ENCODE results near the gene LRRC8D. TPM values are rescaled to one million over a fixed set of nuclear protein-coding genes. Genes with fewer than 3 reads are reported as not detected.

The LRRC8D gene
- total RNA-seq, 2 donors from 2014 or later, result 9.0 to 10.9 TPM

DNA sequence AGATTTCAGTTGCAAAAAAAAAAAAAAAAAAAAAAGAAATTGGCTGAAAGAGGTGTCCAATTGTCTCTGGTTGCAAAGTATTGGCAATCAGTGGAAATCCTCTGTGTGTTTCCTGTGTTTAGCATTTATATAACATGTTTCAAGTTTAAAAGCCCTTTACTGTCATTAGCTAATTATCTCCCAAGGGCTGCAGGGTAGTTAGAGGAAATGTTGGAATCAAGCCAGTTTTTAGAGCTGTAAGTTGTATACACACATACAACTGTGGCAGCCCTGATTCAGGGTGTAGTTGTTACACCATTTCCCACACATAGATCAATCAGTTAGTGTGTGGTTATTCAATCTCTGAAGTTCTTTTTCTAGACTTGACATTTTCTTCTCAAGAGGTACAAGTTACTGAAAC is 165.2 kb downstream of the LRRC8D start:
- TF ChIP-seq, protein P1, sequence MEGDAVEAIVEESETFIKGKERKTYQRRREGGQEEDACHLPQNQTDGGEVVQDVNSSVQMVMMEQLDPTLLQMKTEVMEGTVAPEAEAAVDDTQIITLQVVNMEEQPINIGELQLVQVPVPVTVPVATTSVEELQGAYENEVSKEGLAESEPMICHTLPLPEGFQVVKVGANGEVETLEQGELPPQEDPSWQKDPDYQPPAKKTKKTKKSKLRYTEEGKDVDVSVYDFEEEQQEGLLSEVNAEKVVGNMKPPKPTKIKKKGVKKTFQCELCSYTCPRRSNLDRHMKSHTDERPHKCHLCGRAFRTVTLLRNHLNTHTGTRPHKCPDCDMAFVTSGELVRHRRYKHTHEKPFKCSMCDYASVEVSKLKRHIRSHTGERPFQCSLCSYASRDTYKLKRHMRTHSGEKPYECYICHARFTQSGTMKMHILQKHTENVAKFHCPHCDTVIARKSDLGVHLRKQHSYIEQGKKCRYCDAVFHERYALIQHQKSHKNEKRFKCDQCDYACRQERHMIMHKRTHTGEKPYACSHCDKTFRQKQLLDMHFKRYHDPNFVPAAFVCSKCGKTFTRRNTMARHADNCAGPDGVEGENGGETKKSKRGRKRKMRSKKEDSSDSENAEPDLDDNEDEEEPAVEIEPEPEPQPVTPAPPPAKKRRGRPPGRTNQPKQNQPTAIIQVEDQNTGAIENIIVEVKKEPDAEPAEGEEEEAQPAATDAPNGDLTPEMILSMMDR (IDR thresholded peaks at IDR 0.05), result no peak
- DNase-seq (ENCODE audit: low spot score), result no peak

More for the DNA sequence above, 165.2 kb downstream of the LRRC8D start:
- Histone ChIP-seq H3K4me3 (no peak overlapping the region), H3K27me3 (no peaks in the 10 kb centered on the region), H3K36me3 (no peaks in the 10 kb centered on the region), H3K27ac (no peak overlapping the region), H3K4me1 (peaks cover 0 to 5% of the 10 kb centered on the region in 2 donors), H3K9me3 (no peaks in the 10 kb centered on the region)

Other genes starting within 250 kb of the LRRC8D start
- gene LRRC8C, start 187.9 kb upstream of the LRRC8D start, total RNA-seq, result 10 to 100 TPM in 1 of 2 donors, 1 to 10 TPM in 1; 9.0 to 11.5 TPM
- gene ZNF326, start 174.1 kb downstream of the LRRC8D start, total RNA-seq, result 1 to 10 TPM; 5.3 to 7.3 TPM